ENCODE data around the gene AKIRIN2.

AKIRIN2 gene

GRCh38 chr6:87673237-87673636, 28.8 kb downstream of the AKIRIN2 start:
- ATAC-seq = no peak

GRCh38 chr6:87672641-87673040, 29.4 kb downstream of the AKIRIN2 start:
- TF ChIP-seq TOX (CRISPR knock-in tag; IDR thresholded peaks at IDR 0.05; ENCODE audit: borderline replicate concordance) = no peak
- TF ChIP-seq SNAI2 (CRISPR knock-in tag; IDR thresholded peaks at IDR 0.05) = no peak
- TF ChIP-seq ZC3H10 (CRISPR knock-in tag; IDR thresholded peaks at IDR 0.05) = no peak
- no peak for TF ChIP-seq ZFP30 (CRISPR knock-in tag; IDR thresholded peaks at IDR 0.05)
- TF ChIP-seq BACH2 (CRISPR knock-in tag; IDR thresholded peaks at IDR 0.05; ENCODE audit: borderline replicate concordance) = no peak
- no peak for TF ChIP-seq ESRRG (CRISPR knock-in tag; IDR thresholded peaks at IDR 0.05)
- TF ChIP-seq ISL1 (CRISPR knock-in tag; IDR thresholded peaks at IDR 0.05) = no peak
- TF ChIP-seq CREB5 (CRISPR knock-in tag; IDR thresholded peaks at IDR 0.05; ENCODE audit: low read depth) = no peak
- TF ChIP-seq TCF4 (CRISPR knock-in tag; IDR thresholded peaks at IDR 0.05; ENCODE audit: borderline replicate concordance) = no peak
- TF ChIP-seq POU6F1 (CRISPR knock-in tag; IDR thresholded peaks at IDR 0.05; ENCODE audit: borderline replicate concordance, low read depth) = no peak
- TF ChIP-seq ZNF70 (CRISPR knock-in tag; IDR thresholded peaks at IDR 0.05) = no peak
- no peak for TF ChIP-seq OSR1 (CRISPR knock-in tag; IDR thresholded peaks at IDR 0.05)
- TF ChIP-seq GLIS3 (CRISPR knock-in tag; IDR thresholded peaks at IDR 0.05) = no peak
- TF ChIP-seq ZFP3 (CRISPR knock-in tag; IDR thresholded peaks at IDR 0.05) = no peak
- no peak for TF ChIP-seq CSDC2 (CRISPR knock-in tag; IDR thresholded peaks at IDR 0.05)
- TF ChIP-seq TSHZ2 (CRISPR knock-in tag; IDR thresholded peaks at IDR 0.05) = no peak
- no peak for TF ChIP-seq ZNF565 (CRISPR knock-in tag; conservative IDR thresholded peaks at IDR 0.05; ENCODE audit: low read depth)
- no peak for ATAC-seq

More at GRCh38 chr6:87673237-87673636, 28.8 kb downstream of the AKIRIN2 start:
- no peak for TF ChIP-seq ZC3H10 (CRISPR knock-in tag; IDR thresholded peaks at IDR 0.05)
- TF ChIP-seq PATZ1 (CRISPR knock-in tag; IDR thresholded peaks at IDR 0.05; ENCODE audit: borderline replicate concordance) = no peak
- no peak for TF ChIP-seq CSRNP3 (CRISPR knock-in tag; IDR thresholded peaks at IDR 0.05)
- no peak for TF ChIP-seq CREB5 (CRISPR knock-in tag; IDR thresholded peaks at IDR 0.05; ENCODE audit: low read depth)
- no peak for TF ChIP-seq ISL1 (CRISPR knock-in tag; IDR thresholded peaks at IDR 0.05)
- TF ChIP-seq CSDC2 (CRISPR knock-in tag; IDR thresholded peaks at IDR 0.05) = no peak
- no peak for TF ChIP-seq ZFP30 (CRISPR knock-in tag; IDR thresholded peaks at IDR 0.05)
- no peak for TF ChIP-seq BACH2 (CRISPR knock-in tag; IDR thresholded peaks at IDR 0.05; ENCODE audit: borderline replicate concordance)
- TF ChIP-seq PPARA (CRISPR knock-in tag; IDR thresholded peaks at IDR 0.05; ENCODE audit: borderline replicate concordance) = no peak
- TF ChIP-seq ZNF70 (CRISPR knock-in tag; IDR thresholded peaks at IDR 0.05) = no peak
